HepG2 (cell line): ENCODE measurements around the gene DNAJB11. TPM values are rescaled to one million over a fixed set of nuclear protein-coding genes. Genes with fewer than 3 reads are reported as not detected.

ENCODE experiments used
- CC2D1A ChIP-seq: sonication (generic); formaldehyde crosslinking; IDR thresholded peaks from 2 replicates; pipeline ENCODE4 v1.8.1; 2023; ENCODE audit warnings: mild to moderate bottlenecking, missing genetic modification reagents
- HDAC6 ChIP-seq: fragments of 200-600 bp; sonication (generic); IDR thresholded peaks from 2 replicates; pipeline ENCODE4 v1.7.0; 2017; ENCODE audit warnings: mild to moderate bottlenecking, antibody characterized with exemption, low read length, low read depth
- MYNN ChIP-seq: sonication (generic); formaldehyde crosslinking; IDR thresholded peaks from 2 replicates; pipeline ENCODE4 v1.4.0; 2020; ENCODE audit warnings: mild to moderate bottlenecking, low read depth, missing genetic modification reagents
- NCOA2 ChIP-seq: sonication (generic); formaldehyde crosslinking; IDR thresholded peaks from 2 replicates; pipeline ENCODE4 v1.8.0; 2022; ENCODE audit warnings: inconsistent platforms
- NFIB ChIP-seq: sonication (generic); formaldehyde crosslinking; IDR thresholded peaks from 2 replicates; pipeline ENCODE4 v1.9.0; 2021; ENCODE audit warnings: missing genetic modification reagents, mild to moderate bottlenecking, borderline replicate concordance
- NFYB ChIP-seq: sonication (generic); formaldehyde crosslinking; IDR thresholded peaks from 2 replicates; pipeline ENCODE4 v1.4.0; 2020; ENCODE audit warnings: missing genetic modification reagents
- NR3C1 ChIP-seq: sonication (generic); formaldehyde crosslinking; IDR thresholded peaks from 2 replicates; pipeline ENCODE4 v1.4.0; 2020; ENCODE audit warnings: missing genetic modification reagents
- POLR2A ChIP-seq, 2 experiments: IDR thresholded peaks; 2 replicates each; pipeline ENCODE4 v1.6.1; 2011; ENCODE audit warnings: low read depth in 2 of 2, low read length in 2 of 2, mild to moderate bottlenecking in 1 of 2, moderate library complexity in 1 of 2; ENCODE audit not compliant: insufficient read depth in 1 of 2
- POLR2AphosphoS5 ChIP-seq: IDR thresholded peaks from 2 replicates; pipeline ENCODE4 v1.6.1; 2012; ENCODE audit warnings: low read depth, low read length
- RNF2 ChIP-seq: fragments of 450-650 bp; conservative IDR thresholded peaks from 2 replicates; pipeline ENCODE4 v1.6.1; 2016; ENCODE audit warnings: low read depth
- SAFB2 ChIP-seq: sonication (generic); formaldehyde crosslinking; IDR thresholded peaks from 2 replicates; pipeline ENCODE4 v1.5.1; 2020; ENCODE audit warnings: missing genetic modification reagents, low read depth, mild to moderate bottlenecking, borderline replicate concordance
- ZBTB7B ChIP-seq: sonication (generic); formaldehyde crosslinking; IDR thresholded peaks from 2 replicates; pipeline ENCODE4 v1.4.0; 2020; ENCODE audit warnings: missing genetic modification reagents
- ZNF354B ChIP-seq: sonication (generic); formaldehyde crosslinking; IDR thresholded peaks from 2 replicates; pipeline ENCODE4 v1.8.0; 2022; ENCODE audit warnings: mild to moderate bottlenecking, missing genetic modification reagents
- ZNF382 ChIP-seq: sonication (generic); formaldehyde crosslinking; IDR thresholded peaks from 2 replicates; pipeline ENCODE4 v1.5.0; 2020; ENCODE audit warnings: missing genetic modification reagents, mild to moderate bottlenecking, borderline replicate concordance
- ZNF431 ChIP-seq: sonication (generic); formaldehyde crosslinking; IDR thresholded peaks from 2 replicates; pipeline ENCODE4 v1.9.0; 2022; ENCODE audit warnings: missing genetic modification reagents, low read depth, mild to moderate bottlenecking, borderline replicate concordance
- ZNF788 ChIP-seq: sonication (generic); formaldehyde crosslinking; IDR thresholded peaks from 2 replicates; pipeline ENCODE4 v1.5.0; 2020; ENCODE audit warnings: mild to moderate bottlenecking, missing genetic modification reagents, borderline replicate concordance
- polyA plus RNA-seq, 8 experiments: library from polyadenylated mRNA; depleted of rRNA in 3 of 8; stranded (reverse) in 7 of 8; unstranded in 1 of 8; fragments of >200 nt; fragmentation: Illumina TruSeq in 4 of 8; extraction: Trizol in 4 of 8; gene quantifications; 2 replicates each; pipeline versions ENCODE4 v1.2.1 to v1.2.3, GENCODE V29; 2011 to 2016; ENCODE audit warnings: low read depth in 4 of 8, missing spikeins in 1 of 8, mixed read lengths in 1 of 8; ENCODE audit not compliant: insufficient read depth in 1 of 8
- total RNA-seq, 5 experiments: library from RNA; depleted of rRNA; stranded (reverse); fragments of >200 nt; fragmentation: Illumina TruSeq; extraction: Trizol; gene quantifications; 2 replicates each; pipeline ENCODE4 v1.2.3, GENCODE V29; 2016; ENCODE audit warnings: low read depth in 1 of 5
- TF ChIP-seq, protein P1 (sequence below): sonication (generic); formaldehyde crosslinking; IDR thresholded peaks from 2 replicates; pipeline ENCODE4 v1.5.1; 2020; ENCODE audit warnings: mild to moderate bottlenecking, missing genetic modification reagents, moderate library complexity
- TF ChIP-seq, protein P2 (sequence below): sonication (generic); formaldehyde crosslinking; IDR thresholded peaks from 2 replicates; pipeline ENCODE4 v1.4.0; 2020; ENCODE audit warnings: low read depth, mild to moderate bottlenecking, missing genetic modification reagents
- TF ChIP-seq, protein P3 (sequence below): IDR thresholded peaks from 2 replicates; pipeline ENCODE4 v1.6.1; 2016; ENCODE audit warnings: missing compliant biosample characterization, missing genetic modification reagents, borderline replicate concordance
- TF ChIP-seq, protein P4 (sequence below): sonication (generic); formaldehyde crosslinking; IDR thresholded peaks from 2 replicates; pipeline ENCODE4 v1.9.0; 2021; ENCODE audit warnings: missing genetic modification reagents, borderline replicate concordance
- TF ChIP-seq, protein P5 (sequence below): sonication (generic); formaldehyde crosslinking; IDR thresholded peaks from 2 replicates; pipeline ENCODE4 v1.5.0; 2020; ENCODE audit warnings: missing genetic modification reagents, mild to moderate bottlenecking, borderline replicate concordance
- TF ChIP-seq, protein P6 (sequence below): sonication (generic); formaldehyde crosslinking; IDR thresholded peaks from 2 replicates; pipeline ENCODE4 v1.8.0; 2022; ENCODE audit warnings: low read depth, missing genetic modification reagents

DNAJB11 gene
- total and polyA plus RNA-seq, 2 of the 13 experiments (the other 11 are each of a cell fraction or from before 2014, with no cell fraction given): 41.0 to 132 TPM

DNA sequence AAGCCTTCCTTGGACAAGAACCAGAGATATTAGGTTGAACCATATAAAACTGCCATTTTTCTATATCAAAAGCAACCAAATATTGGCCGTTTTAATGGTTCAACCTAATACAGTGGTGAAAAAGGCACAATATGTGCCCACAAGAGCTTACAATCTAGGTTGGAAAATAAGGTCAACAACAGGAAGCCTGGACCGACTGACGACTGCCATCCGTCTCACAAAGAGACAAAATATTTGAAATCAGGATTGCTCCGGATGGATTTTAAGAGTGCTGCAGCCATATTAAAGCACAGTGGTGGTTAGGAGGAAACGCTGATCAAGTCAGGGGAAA lies 43.7 kb downstream of the DNAJB11 start (continued):
- TF ChIP-seq, protein P1, sequence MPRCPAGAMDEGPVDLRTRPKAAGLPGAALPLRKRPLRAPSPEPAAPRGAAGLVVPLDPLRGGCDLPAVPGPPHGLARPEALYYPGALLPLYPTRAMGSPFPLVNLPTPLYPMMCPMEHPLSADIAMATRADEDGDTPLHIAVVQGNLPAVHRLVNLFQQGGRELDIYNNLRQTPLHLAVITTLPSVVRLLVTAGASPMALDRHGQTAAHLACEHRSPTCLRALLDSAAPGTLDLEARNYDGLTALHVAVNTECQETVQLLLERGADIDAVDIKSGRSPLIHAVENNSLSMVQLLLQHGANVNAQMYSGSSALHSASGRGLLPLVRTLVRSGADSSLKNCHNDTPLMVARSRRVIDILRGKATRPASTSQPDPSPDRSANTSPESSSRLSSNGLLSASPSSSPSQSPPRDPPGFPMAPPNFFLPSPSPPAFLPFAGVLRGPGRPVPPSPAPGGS: no peak
- TF ChIP-seq POLR2AphosphoS5: peak; percentile 71; the same call in 1 of the 2 replicates
- TF ChIP-seq MYNN (CRISPR knock-in tag): no peak
- TF ChIP-seq, protein P2, sequence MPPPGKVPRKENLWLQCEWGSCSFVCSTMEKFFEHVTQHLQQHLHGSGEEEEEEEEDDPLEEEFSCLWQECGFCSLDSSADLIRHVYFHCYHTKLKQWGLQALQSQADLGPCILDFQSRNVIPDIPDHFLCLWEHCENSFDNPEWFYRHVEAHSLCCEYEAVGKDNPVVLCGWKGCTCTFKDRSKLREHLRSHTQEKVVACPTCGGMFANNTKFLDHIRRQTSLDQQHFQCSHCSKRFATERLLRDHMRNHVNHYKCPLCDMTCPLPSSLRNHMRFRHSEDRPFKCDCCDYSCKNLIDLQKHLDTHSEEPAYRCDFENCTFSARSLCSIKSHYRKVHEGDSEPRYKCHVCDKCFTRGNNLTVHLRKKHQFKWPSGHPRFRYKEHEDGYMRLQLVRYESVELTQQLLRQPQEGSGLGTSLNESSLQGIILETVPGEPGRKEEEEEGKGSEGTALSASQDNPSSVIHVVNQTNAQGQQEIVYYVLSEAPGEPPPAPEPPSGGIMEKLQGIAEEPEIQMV (CRISPR knock-in tag): no peak
- TF ChIP-seq ZNF431 (CRISPR knock-in tag): 0 out of 2 replicates have a peak, but pooled peaks have one; percentile 36
- TF ChIP-seq, protein P3, sequence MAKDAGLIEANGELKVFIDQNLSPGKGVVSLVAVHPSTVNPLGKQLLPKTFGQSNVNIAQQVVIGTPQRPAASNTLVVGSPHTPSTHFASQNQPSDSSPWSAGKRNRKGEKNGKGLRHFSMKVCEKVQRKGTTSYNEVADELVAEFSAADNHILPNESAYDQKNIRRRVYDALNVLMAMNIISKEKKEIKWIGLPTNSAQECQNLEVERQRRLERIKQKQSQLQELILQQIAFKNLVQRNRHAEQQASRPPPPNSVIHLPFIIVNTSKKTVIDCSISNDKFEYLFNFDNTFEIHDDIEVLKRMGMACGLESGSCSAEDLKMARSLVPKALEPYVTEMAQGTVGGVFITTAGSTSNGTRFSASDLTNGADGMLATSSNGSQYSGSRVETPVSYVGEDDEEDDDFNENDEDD (CRISPR knock-in tag): no peak
- no peak for TF ChIP-seq NCOA2 (CRISPR knock-in tag)
- TF ChIP-seq CC2D1A (CRISPR knock-in tag): no peak
- no peak for TF ChIP-seq RNF2
- TF ChIP-seq, protein P4, sequence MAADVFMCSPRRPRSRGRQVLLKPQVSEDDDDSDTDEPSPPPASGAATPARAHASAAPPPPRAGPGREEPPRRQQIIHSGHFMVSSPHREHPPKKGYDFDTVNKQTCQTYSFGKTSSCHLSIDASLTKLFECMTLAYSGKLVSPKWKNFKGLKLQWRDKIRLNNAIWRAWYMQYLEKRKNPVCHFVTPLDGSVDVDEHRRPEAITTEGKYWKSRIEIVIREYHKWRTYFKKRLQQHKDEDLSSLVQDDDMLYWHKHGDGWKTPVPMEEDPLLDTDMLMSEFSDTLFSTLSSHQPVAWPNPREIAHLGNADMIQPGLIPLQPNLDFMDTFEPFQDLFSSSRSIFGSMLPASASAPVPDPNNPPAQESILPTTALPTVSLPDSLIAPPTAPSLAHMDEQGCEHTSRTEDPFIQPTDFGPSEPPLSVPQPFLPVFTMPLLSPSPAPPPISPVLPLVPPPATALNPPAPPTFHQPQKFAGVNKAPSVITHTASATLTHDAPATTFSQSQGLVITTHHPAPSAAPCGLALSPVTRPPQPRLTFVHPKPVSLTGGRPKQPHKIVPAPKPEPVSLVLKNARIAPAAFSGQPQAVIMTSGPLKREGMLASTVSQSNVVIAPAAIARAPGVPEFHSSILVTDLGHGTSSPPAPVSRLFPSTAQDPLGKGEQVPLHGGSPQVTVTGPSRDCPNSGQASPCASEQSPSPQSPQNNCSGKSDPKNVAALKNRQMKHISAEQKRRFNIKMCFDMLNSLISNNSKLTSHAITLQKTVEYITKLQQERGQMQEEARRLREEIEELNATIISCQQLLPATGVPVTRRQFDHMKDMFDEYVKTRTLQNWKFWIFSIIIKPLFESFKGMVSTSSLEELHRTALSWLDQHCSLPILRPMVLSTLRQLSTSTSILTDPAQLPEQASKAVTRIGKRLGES (CRISPR knock-in tag): no peak
- no peak for TF ChIP-seq NR3C1 (CRISPR knock-in tag)
- no peak for TF ChIP-seq ZNF382 (CRISPR knock-in tag)
- TF ChIP-seq, protein P5, sequence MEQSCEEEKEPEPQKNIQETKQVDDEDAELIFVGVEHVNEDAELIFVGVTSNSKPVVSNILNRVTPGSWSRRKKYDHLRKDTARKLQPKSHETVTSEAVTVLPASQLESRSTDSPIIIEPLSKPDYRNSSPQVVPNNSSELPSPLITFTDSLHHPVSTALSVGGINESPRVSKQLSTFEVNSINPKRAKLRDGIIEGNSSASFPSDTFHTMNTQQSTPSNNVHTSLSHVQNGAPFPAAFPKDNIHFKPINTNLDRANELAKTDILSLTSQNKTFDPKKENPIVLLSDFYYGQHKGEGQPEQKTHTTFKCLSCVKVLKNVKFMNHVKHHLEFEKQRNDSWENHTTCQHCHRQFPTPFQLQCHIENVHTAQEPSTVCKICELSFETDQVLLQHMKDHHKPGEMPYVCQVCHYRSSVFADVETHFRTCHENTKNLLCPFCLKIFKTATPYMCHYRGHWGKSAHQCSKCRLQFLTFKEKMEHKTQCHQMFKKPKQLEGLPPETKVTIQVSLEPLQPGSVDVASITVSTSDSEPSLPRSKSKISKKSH (CRISPR knock-in tag): no peak
- TF ChIP-seq ZNF354B (CRISPR knock-in tag): no peak
- TF ChIP-seq ZBTB7B (CRISPR knock-in tag): no peak
- 0 out of 2 replicates have a peak, but pooled peaks have one; percentile 7 for TF ChIP-seq NFYB (CRISPR knock-in tag)
- TF ChIP-seq NFIB (CRISPR knock-in tag): no peak
- no peak for TF ChIP-seq POLR2A (IDR thresholded peaks at IDR 0.05; ENCODE audit: insufficient read depth in 1 of 2, low read depth in 2 of 2, low read length in 2 of 2)
- no peak for TF ChIP-seq HDAC6
- no peak for TF ChIP-seq SAFB2
- no peak for TF ChIP-seq ZNF788 (CRISPR knock-in tag)
- TF ChIP-seq, protein P6, sequence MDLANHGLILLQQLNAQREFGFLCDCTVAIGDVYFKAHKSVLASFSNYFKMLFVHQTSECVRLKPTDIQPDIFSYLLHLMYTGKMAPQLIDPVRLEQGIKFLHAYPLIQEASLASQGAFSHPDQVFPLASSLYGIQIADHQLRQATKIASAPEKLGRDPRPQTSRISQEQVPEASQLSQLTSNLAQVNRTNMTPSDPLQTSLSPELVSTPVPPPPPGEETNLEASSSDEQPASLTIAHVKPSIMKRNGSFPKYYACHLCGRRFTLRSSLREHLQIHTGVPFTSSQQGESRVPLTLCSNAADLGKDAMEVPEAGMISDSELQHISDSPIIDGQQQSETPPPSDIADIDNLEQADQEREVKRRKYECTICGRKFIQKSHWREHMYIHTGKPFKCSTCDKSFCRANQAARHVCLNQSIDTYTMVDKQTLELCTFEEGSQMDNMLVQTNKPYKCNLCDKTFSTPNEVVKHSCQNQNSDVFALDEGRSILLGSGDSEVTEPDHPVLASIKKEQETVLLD: no peak
